Caco-2 (cell line): ENCODE results near the gene ATAD3A. TPM values are rescaled to one million over a fixed set of nuclear protein-coding genes. Genes with fewer than 3 reads are reported as not detected.

Experiments
- BruUV-seq: library from RNA; stranded (reverse); fragments of 400-500 nt; replicated peaks from 2 replicates; lab custom pipeline; 2021; lab: Mats Ljungman, UMichigan
- CTCF ChIA-PET: fragments of 300-600 bp; sonication (Branson Sonifier 250); formaldehyde crosslinking; loops from one replicate; lab custom pipeline; 2022; ENCODE audit warnings: antibody characterized with exemption; lab: Charles Lee
- POLR2A ChIA-PET: fragments of 300-600 bp; sonication (Branson Sonifier 250); formaldehyde crosslinking; loops from one replicate; lab custom pipeline; 2022; ENCODE audit warnings: antibody characterized with exemption; lab: Charles Lee
- DNase-seq, 2 experiments: peaks; one replicate each; pipeline versions ENCODE4 v3.0.0 to v3.0.0-alpha.2; 2020 to 2022
- H3K27me3 ChIP-seq: replicated peaks from 2 replicates; pipeline ENCODE4 v1.6.0; 2011; ENCODE audit warnings: low read length; ENCODE audit not compliant: control insufficient read depth, insufficient read depth
- H3K36me3 ChIP-seq: 2 replicates; pipeline ENCODE4 v1.5.1; 2011; ENCODE audit warnings: low read length; ENCODE audit not compliant: control insufficient read depth, insufficient read depth
- H3K4me1 ChIP-seq: fragments of 250-450 bp; sonication (Bioruptor Pico); 2 replicates; pipeline ENCODE4 v1.5.1; 2020; ENCODE audit warnings: mild to moderate bottlenecking
- H3K4me3 ChIP-seq: 2 replicates; pipeline ENCODE4 v1.5.1; 2011; ENCODE audit warnings: low read depth, mild to moderate bottlenecking, control low read depth, low read length
- H3K9me3 ChIP-seq: fragments of 250-450 bp; sonication (Bioruptor Pico); 2 replicates; pipeline ENCODE4 v1.5.1; 2020; ENCODE audit warnings: mild to moderate bottlenecking, moderate library complexity
- H3K27ac Mint-ChIP-seq: one replicate; pipeline ENCODE4 v1.8.0; 2022; ENCODE audit warnings: mixed read lengths; ENCODE audit not compliant: unreplicated experiment
- H3K27me3 Mint-ChIP-seq: one replicate; pipeline ENCODE4 v1.8.0; 2022; ENCODE audit warnings: mixed read lengths; ENCODE audit not compliant: insufficient read depth, unreplicated experiment
- H3K36me3 Mint-ChIP-seq: one replicate; pipeline ENCODE4 v1.8.0; 2022; ENCODE audit warnings: mild to moderate bottlenecking, mixed read lengths; ENCODE audit not compliant: insufficient read depth, unreplicated experiment
- H3K4me1 Mint-ChIP-seq: one replicate; pipeline ENCODE4 v1.8.0; 2022; ENCODE audit warnings: low read depth, mixed read lengths; ENCODE audit not compliant: unreplicated experiment
- H3K4me3 Mint-ChIP-seq: one replicate; pipeline ENCODE4 v1.8.0; 2022; ENCODE audit warnings: mild to moderate bottlenecking, moderate library complexity, mixed read lengths; ENCODE audit not compliant: unreplicated experiment
- H3K9me3 Mint-ChIP-seq: one replicate; pipeline ENCODE4 v1.8.0; 2022; ENCODE audit warnings: mixed read lengths; ENCODE audit not compliant: unreplicated experiment
- CTCF ChIP-seq, 2 experiments: fragments of 200-600 bp in 1 of 2; IDR thresholded peaks; 1 replicate in 1 of 2; 2 replicates in 1 of 2; pipeline versions ENCODE4 v1.5.1 to v1.8.0; 2011 to 2022; ENCODE audit warnings: antibody characterized with exemption in 1 of 2, control low read depth in 1 of 2, inconsistent platforms in 1 of 2, low read depth in 1 of 2, low read length in 1 of 2, mild to moderate bottlenecking in 1 of 2, moderate library complexity in 1 of 2; ENCODE audit not compliant: insufficient read depth in 1 of 2, severe bottlenecking in 1 of 2, unreplicated experiment in 1 of 2
- intact Hi-C: fragments of 100-400 bp; cut with micrococcal nuclease; formaldehyde crosslinking; loops from one replicate; pipeline ENCODE4 v1.10.0; 2022; ENCODE audit not compliant: unreplicated experiment
- total RNA-seq: library from RNA; stranded (reverse); gene quantifications from 2 replicates; pipeline ENCODE4 v1.2.3, GENCODE V29; 2022

ATAD3A gene
- total RNA-seq, 1 experiment from 2014 or later, result 58.6 TPM

GRCh38 chr1:1551524-1552262 is 39.7 kb downstream of the ATAD3A start:
- POLR2A ChIA-PET, result no interaction called here
- Mint-ChIP-seq H3K27ac (peak overlapping the region; percentile 83), H3K9me3 (no peaks in the 10 kb centered on the region), H3K4me3 (no peak overlapping the region), H3K4me1 (no peaks in the 10 kb centered on the region), H3K36me3 (peaks cover 35% of the 10 kb centered on the region), H3K27me3 (no peaks in the 10 kb centered on the region)
- DNase-seq, result no peak
- Histone ChIP-seq H3K4me3 (no peak overlapping the region), H3K27me3 (no peaks in the 10 kb centered on the region), H3K36me3 (no peaks in the 10 kb centered on the region; the same call in 1 of the 2 replicates), H3K4me1 (no peaks in the 10 kb centered on the region), H3K9me3 (no peaks in the 10 kb centered on the region)
- no TSS peak for BruUV-seq
- intact Hi-C loops, result no loop called here
- no peak for TF ChIP-seq CTCF (IDR thresholded peaks at IDR 0.05; ENCODE audit: insufficient read depth in 1 of 2, low read depth in 1 of 2, low read length in 1 of 2, severe bottlenecking in 1 of 2, unreplicated experiment in 1 of 2)
- CTCF ChIA-PET, result no interaction called here

GRCh38 chr1:1552263-1552639 is 40.3 kb downstream of the ATAD3A start:
- peak overlapping the region; percentile 83 for H3K27ac Mint-ChIP-seq
- H3K9me3 Mint-ChIP-seq, result no peaks in the 10 kb centered on the region
- H3K4me3 Mint-ChIP-seq, result no peak overlapping the region
- no peaks in the 10 kb centered on the region for H3K4me1 Mint-ChIP-seq
- H3K27me3 ChIP-seq, result no peaks in the 10 kb centered on the region
- no peaks in the 10 kb centered on the region for H3K27me3 Mint-ChIP-seq
- BruUV-seq, result no TSS peak
- intact Hi-C loops, result no loop called here
- H3K4me3 ChIP-seq, result no peak overlapping the region
- no peaks in the 10 kb centered on the region for H3K9me3 ChIP-seq
- no peaks in the 10 kb centered on the region for H3K4me1 ChIP-seq
- no peak for TF ChIP-seq CTCF (IDR thresholded peaks at IDR 0.05; ENCODE audit: insufficient read depth in 1 of 2, low read depth in 1 of 2, low read length in 1 of 2, severe bottlenecking in 1 of 2, unreplicated experiment in 1 of 2)
- H3K36me3 Mint-ChIP-seq, result peaks cover 35% of the 10 kb centered on the region
- DNase-seq, result no peak
- no peaks in the 10 kb centered on the region; the same call in 1 of the 2 replicates for H3K36me3 ChIP-seq
- ChIA-PET CTCF (no interaction called here), POLR2A (no interaction called here)

GRCh38 chr1:1553821-1554494 is 42.0 kb downstream of the ATAD3A start:
- no peaks in the 10 kb centered on the region for H3K9me3 Mint-ChIP-seq
- Histone ChIP-seq H3K4me1 (no peaks in the 10 kb centered on the region), H3K9me3 (no peaks in the 10 kb centered on the region), H3K27me3 (no peaks in the 10 kb centered on the region), H3K4me3 (no peak overlapping the region), H3K36me3 (no peaks in the 10 kb centered on the region)
- H3K36me3 Mint-ChIP-seq, result peaks cover 32% of the 10 kb centered on the region
- CTCF ChIA-PET, result no interaction called here
- H3K4me1 Mint-ChIP-seq, result no peaks in the 10 kb centered on the region
- no TSS peak for BruUV-seq
- no peak overlapping the region for H3K4me3 Mint-ChIP-seq
- no peak overlapping the region for H3K27ac Mint-ChIP-seq
- H3K27me3 Mint-ChIP-seq, result no peaks in the 10 kb centered on the region
- POLR2A ChIA-PET, result no interaction called here
- TF ChIP-seq CTCF (IDR thresholded peaks at IDR 0.05; ENCODE audit: insufficient read depth in 1 of 2, low read depth in 1 of 2, low read length in 1 of 2, severe bottlenecking in 1 of 2, unreplicated experiment in 1 of 2), result no peak
- no peak for DNase-seq
- intact Hi-C loops, result no loop called here
